ENCODE measurements around the gene CERS5. TPM values are rescaled to one million over a fixed set of nuclear protein-coding genes. Genes with fewer than 3 reads are reported as not detected.

The CERS5 gene
- total RNA-seq, 1 donor from 2014 or later: 21.9 TPM

DNA sequence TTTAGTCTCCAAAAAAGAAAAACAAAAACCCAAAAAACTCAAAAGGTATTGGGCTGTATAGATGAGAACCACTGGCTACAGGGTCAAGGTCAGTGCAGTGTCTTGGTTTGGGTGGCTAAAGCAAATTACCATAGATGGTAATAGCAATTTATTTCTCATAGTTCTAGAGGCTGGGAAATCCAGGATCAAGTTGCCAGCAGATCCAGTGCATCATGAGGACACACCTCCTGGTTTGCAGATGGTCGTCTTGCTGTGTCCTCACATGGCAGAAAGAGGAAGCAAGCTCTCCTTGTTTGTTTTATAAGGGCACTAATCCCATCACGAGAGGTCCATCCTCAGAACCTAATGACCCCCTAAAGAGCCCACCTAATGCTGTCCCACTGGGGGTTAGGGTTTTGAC, 44.0 kb downstream of the CERS5 start:
- DNase-seq (ENCODE audit: low read depth): no peak
- TF ChIP-seq, protein P1, sequence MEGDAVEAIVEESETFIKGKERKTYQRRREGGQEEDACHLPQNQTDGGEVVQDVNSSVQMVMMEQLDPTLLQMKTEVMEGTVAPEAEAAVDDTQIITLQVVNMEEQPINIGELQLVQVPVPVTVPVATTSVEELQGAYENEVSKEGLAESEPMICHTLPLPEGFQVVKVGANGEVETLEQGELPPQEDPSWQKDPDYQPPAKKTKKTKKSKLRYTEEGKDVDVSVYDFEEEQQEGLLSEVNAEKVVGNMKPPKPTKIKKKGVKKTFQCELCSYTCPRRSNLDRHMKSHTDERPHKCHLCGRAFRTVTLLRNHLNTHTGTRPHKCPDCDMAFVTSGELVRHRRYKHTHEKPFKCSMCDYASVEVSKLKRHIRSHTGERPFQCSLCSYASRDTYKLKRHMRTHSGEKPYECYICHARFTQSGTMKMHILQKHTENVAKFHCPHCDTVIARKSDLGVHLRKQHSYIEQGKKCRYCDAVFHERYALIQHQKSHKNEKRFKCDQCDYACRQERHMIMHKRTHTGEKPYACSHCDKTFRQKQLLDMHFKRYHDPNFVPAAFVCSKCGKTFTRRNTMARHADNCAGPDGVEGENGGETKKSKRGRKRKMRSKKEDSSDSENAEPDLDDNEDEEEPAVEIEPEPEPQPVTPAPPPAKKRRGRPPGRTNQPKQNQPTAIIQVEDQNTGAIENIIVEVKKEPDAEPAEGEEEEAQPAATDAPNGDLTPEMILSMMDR (IDR thresholded peaks at IDR 0.05; ENCODE audit: insufficient read depth, low read length, severe bottlenecking): no peak
- Histone ChIP-seq H3K36me3 (ENCODE audit: control insufficient read depth, insufficient read depth, low read length) (peaks cover 10% of the 10 kb centered on the region), H3K27me3 (ENCODE audit: control insufficient read depth, insufficient read depth, low read length) (no peaks in the 10 kb centered on the region), H3K4me3 (ENCODE audit: low read depth, low read length) (no peak overlapping the region)
- no peak for FAIRE-seq

DNA sequence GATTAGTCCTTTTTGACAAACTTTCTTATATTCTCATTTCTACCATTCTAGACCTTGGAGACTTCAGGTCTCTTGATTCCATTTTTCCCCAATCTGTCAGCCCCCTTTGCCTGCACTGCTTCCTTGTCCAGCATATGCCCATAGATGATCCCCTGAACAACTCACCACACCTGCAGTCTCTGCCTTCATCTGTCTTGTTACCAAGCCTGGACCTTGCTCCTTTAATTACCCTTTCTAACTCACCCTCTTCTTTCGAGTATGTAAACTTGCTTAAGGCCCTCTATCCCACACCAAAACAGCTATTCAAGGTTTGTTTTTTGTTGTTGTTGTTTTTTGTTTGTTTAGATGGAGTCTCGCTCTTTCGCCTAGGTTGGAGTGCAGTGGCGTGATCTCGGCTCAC, 45.5 kb downstream of the CERS5 start:
- no peak overlapping the region for H3K4me3 ChIP-seq (ENCODE audit: low read depth, low read length)
- TF ChIP-seq, protein P1 (IDR thresholded peaks at IDR 0.05; ENCODE audit: insufficient read depth, low read length, severe bottlenecking): no peak
- H3K27me3 ChIP-seq (ENCODE audit: control insufficient read depth, insufficient read depth, low read length): no peaks in the 10 kb centered on the region
- H3K36me3 ChIP-seq (ENCODE audit: control insufficient read depth, insufficient read depth, low read length): peaks cover 10% of the 10 kb centered on the region
- no peak for DNase-seq (ENCODE audit: low read depth)
- FAIRE-seq: no peak

DNA sequence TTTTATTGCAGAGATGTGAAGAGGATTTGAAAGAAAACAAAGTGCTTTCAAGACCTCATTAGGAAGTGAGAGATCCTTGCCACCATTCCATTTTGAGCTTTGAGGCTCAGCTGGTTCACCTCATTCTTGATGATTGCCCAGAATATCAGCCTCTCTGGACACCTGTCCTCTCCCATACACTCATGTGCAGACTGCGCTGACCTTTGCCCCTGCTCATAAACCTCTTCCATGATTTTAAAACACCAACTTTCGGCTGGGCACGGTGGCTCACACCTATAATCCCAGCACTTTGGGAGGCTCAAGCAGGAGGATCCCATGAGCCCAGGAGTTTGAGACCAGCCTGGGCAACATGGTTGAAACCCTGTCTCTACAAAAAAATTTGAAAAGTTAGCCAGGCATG, 46.2 kb downstream of the CERS5 start:
- no peak overlapping the region for H3K4me3 ChIP-seq (ENCODE audit: low read depth, low read length)
- TF ChIP-seq, protein P1 (IDR thresholded peaks at IDR 0.05; ENCODE audit: insufficient read depth, low read length, severe bottlenecking): no peak
- peaks cover 11% of the 10 kb centered on the region for H3K36me3 ChIP-seq (ENCODE audit: control insufficient read depth, insufficient read depth, low read length)
- no peaks in the 10 kb centered on the region for H3K27me3 ChIP-seq (ENCODE audit: control insufficient read depth, insufficient read depth, low read length)
- DNase-seq (ENCODE audit: low read depth) (no peak), FAIRE-seq (no peak)

DNA sequence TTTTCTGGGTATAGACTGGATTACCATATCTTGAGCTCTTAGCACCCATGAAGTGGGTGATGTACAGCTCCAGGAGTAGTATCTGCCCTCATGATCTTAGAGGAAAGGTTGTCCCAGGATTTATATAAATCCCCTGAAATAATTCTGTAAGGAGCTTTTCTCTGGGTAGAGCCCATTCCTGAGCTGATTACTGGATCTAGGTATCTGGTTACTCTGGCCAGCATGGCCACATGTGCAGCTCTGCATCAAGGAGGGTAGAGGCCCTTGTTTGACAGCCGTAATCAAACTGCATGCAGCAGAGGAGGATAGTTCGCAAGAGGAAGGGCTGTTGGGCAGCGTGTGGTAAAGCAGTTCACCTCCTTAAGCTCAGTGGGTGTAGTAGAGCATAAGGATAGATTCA, 46.6 kb downstream of the CERS5 start:
- TF ChIP-seq, protein P1 (IDR thresholded peaks at IDR 0.05; ENCODE audit: insufficient read depth, low read length, severe bottlenecking): no peak
- DNase-seq (ENCODE audit: low read depth): no peak
- Histone ChIP-seq H3K27me3 (ENCODE audit: control insufficient read depth, insufficient read depth, low read length) (no peaks in the 10 kb centered on the region), H3K4me3 (ENCODE audit: low read depth, low read length) (no peak overlapping the region), H3K36me3 (ENCODE audit: control insufficient read depth, insufficient read depth, low read length) (peaks cover 11% of the 10 kb centered on the region)
- FAIRE-seq: no peak

DNA sequence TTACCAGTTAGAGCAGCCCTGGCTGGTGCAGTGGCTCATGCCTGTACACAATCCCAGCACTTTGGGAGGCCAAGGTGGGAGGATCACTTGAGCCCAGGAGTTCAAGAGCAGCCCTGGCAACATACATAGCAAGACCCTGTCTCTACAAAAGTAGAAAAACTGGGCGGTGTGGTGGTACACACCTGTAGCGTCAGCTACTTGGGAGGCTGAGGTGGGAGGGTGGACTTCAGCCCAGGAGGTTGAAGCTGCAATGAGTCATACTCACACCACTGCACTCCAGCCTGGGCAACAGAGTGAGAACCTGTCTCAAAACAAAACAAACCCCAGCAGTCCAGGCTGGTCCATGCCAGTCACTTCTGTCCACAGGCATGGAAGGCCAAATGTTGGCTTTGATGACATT, 47.8 kb downstream of the CERS5 start:
- FAIRE-seq (no peak), DNase-seq (ENCODE audit: low read depth) (no peak)
- H3K36me3 ChIP-seq (ENCODE audit: control insufficient read depth, insufficient read depth, low read length): peaks cover 11% of the 10 kb centered on the region
- no peak overlapping the region for H3K4me3 ChIP-seq (ENCODE audit: low read depth, low read length)
- TF ChIP-seq, protein P1 (IDR thresholded peaks at IDR 0.05; ENCODE audit: insufficient read depth, low read length, severe bottlenecking): no peak
- no peaks in the 10 kb centered on the region for H3K27me3 ChIP-seq (ENCODE audit: control insufficient read depth, insufficient read depth, low read length)

DNA sequence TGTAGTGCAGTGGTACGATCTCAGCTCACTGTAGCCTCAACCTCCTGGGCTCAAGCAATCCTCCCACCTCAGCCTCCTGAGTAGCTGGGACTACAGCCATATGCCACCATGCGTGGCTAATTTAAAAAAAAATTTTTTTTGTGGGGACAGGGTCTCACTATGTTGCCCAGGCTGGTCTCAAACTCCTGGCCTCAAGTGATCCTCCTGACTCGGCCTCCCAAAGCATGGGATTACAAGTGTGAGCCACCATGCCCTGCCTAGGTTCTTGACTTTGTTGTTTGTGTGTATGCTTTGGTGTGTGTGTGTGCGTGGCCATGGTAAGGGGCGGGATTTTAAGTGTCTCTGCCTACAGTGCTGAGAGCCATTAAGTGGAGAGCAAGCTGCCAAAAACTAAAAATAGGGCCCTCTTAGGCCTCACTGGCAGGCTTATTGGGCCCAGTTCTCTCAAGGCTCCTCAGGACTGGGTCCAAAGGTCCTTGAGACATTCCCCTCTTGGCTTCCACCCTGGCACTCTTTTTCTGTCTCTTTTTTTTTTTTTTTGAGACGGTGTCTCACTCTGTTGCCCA, 50.0 kb downstream of the CERS5 start:
- H3K27me3 ChIP-seq (ENCODE audit: control insufficient read depth, insufficient read depth, low read length): no peaks in the 10 kb centered on the region
- peaks cover 9% of the 10 kb centered on the region for H3K36me3 ChIP-seq (ENCODE audit: control insufficient read depth, insufficient read depth, low read length)
- no peak overlapping the region for H3K4me3 ChIP-seq (ENCODE audit: low read depth, low read length)
- DNase-seq (ENCODE audit: low read depth): no peak
- TF ChIP-seq, protein P1 (IDR thresholded peaks at IDR 0.05; ENCODE audit: insufficient read depth, low read length, severe bottlenecking): no peak
- FAIRE-seq: no peak

Measured in bronchial epithelial cell (primary cell).